ENCODE results near the gene ITPKC.

GRCh38 chr19:40690050-40690692, 26.7 kb upstream of the ITPKC start, which contains the start of gene NUMBL:
- TF ChIP-seq REST (IDR thresholded peaks at IDR 0.05; ENCODE audit: low read depth) (no peak), TCF12 (IDR thresholded peaks at IDR 0.05; ENCODE audit: low read depth) (no peak), CREB1 (IDR thresholded peaks at IDR 0.05; ENCODE audit: low read depth) (no peak), EGR1 (IDR thresholded peaks at IDR 0.05) (no peak; the same call in 1 of the 2 replicates), FOXM1 (IDR thresholded peaks at IDR 0.05; ENCODE audit: borderline replicate concordance, low read depth) (no peak), MAX (IDR thresholded peaks at IDR 0.05) (no peak), EP300 (IDR thresholded peaks at IDR 0.05; ENCODE audit: borderline replicate concordance) (no peak), YY1 (IDR thresholded peaks at IDR 0.05; ENCODE audit: low read depth) (no peak), TAF1 (IDR thresholded peaks at IDR 0.05; ENCODE audit: low read depth) (no peak)
